ENCODE measurements around the gene USP9Y.

Gene USP9Y

GRCh38 chrY:12841368-12841767 lies 140.3 kb downstream of the USP9Y start:
- no peak for TF ChIP-seq POLR2A (IDR thresholded peaks at IDR 0.05; ENCODE audit: low read depth, low read length)
- FAIRE-seq (no peak), DNase-seq (ENCODE audit: insufficient read length, low spot score) (no peak)

- FAIRE-seq (no peak), DNase-seq (ENCODE audit: insufficient read length, low spot score) (no peak)
- TF ChIP-seq POLR2A (IDR thresholded peaks at IDR 0.05; ENCODE audit: low read depth, low read length) = no peak
These were observed 145.8 kb downstream of the USP9Y start for GRCh38 chrY:12846793-12847192.

DNA sequence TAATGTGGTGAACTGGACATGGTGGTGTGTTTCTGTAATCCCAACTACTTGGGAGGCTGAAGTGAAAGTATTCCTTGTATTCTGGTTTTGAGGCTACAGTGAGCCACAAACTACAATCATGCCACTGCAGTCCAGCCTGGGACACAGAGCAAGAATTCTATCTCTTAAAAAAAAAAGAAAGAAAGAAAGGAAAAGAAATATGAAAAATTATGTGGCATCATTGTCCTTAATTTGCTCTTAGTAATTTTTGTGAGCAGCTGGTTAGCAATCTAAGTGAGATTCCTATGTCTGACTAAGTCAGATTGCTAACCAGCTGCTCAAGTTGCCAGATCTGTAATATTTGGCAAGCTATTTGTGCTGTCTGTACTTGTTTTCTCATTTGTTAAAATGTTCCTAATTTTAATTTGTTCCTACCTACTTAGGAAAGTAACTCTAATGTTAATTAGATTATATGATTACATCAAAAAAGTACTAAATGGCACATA lies 154.8 kb downstream of the USP9Y start:
- TF ChIP-seq POLR2A (IDR thresholded peaks at IDR 0.05; ENCODE audit: low read depth, low read length) = no peak
- DNase-seq (ENCODE audit: insufficient read length, low spot score) (no peak), FAIRE-seq (no peak)

DNA sequence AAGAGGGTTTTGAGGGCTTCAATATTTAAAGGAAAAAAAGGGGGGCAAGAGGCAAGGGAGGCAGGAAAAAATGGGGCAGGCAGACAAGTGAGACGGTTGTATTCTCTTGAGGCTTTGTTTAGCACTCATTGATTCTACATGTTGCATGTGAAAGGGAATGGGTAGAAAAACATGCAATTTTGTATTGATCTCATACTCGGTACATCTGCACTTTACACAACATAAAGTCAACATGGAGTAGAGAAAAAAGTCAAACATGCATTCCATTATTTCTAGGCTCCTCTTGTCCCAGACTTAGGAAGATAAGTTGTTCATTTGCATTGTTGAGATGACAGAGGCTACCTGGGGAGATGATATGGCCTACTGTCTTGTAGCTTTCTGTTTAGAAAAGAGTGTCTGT lies 166.9 kb downstream of the USP9Y start:
- FAIRE-seq = no peak
- no peak for DNase-seq (ENCODE audit: insufficient read length, low spot score)
- no peak for TF ChIP-seq POLR2A (IDR thresholded peaks at IDR 0.05; ENCODE audit: low read depth, low read length)

- FAIRE-seq = no peak
- no peak for TF ChIP-seq POLR2A (IDR thresholded peaks at IDR 0.05; ENCODE audit: low read depth, low read length)
These were observed 195.9 kb downstream of the USP9Y start for GRCh38 chrY:12896973-12897372.

GRCh38 chrY:12898604-12899003 lies 197.6 kb downstream of the USP9Y start:
- TF ChIP-seq POLR2A (IDR thresholded peaks at IDR 0.05; ENCODE audit: low read depth, low read length) = no peak
- no peak for DNase-seq (ENCODE audit: insufficient read length, low spot score)
- FAIRE-seq = no peak

More at GRCh38 chrY:12896973-12897372, 195.9 kb downstream of the USP9Y start:
- DNase-seq (ENCODE audit: insufficient read length, low spot score) = no peak

DNA sequence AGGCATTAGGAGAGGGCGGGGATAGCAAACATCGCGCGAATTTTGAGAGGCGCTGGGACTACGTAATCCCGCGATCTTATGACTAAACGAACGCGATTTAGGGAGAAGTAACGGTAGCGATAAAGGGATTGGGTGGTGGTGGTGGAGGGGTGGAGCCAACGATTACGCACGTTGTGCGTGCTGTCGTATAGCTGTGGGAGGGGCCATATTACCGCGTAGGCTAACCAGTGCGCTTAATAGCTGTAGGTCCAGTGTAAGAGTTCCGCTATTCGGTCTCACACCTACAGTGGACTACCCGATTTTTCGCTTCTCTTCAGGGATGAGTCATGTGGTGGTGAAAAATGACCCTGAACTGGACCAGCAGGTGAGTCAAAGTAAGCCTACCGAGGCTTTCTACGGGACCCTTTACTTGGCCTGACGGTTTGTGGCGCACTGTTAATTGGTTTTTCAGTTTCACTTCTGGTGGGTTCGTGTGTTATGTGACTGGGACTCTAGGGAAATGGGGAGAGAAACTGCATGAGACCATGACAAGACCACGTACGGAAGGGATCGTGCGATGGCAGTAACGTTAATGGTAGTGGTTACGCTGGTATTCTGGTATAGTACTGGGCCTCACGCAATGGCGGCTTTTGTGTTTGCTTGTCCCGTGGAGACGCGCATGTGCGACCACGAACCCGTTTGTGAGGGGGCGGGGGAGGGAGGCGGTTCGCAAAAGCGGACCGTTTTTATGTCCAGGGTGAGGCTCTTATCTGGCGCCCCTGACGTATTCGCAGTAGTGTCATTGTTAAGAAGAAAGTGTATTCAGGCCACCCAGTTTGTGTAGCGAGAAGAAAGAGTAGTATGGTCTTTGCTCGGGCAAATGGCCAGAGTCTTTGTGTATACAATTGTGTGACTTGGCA lies 203.8 kb downstream of the USP9Y start, which contains the start of gene DDX3Y:
DDX3Y (plus strand) TSS at position 251 of the 899 bp plus-strand sequence; CDS start at position 320, 69 bp downstream.
- peak; percentile 30 for DNase-seq (ENCODE audit: insufficient read length, low spot score)
- TF ChIP-seq POLR2A (IDR thresholded peaks at IDR 0.05; ENCODE audit: low read depth, low read length) = peak; percentile 38
- FAIRE-seq = no peak

DNA sequence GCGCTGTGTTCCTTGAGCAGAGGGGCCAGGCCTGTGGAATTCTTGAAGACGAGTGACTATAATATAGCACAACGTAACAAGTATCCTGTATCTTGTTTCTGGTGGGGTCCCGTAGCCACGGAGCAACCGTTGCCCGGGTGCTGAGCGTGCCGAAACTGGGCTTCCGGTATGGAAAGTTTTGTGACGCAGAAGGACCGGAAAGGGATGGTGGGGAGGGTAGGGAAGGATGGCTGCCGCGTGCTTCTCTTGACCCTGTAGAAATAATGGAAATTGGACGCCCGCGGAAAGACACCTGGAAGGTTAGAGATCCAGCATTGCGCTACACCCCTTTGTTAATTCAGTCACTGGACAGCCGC lies 204.5 kb downstream of the USP9Y start:
- no peak for TF ChIP-seq POLR2A (IDR thresholded peaks at IDR 0.05; ENCODE audit: low read depth, low read length)
- FAIRE-seq (no peak), DNase-seq (ENCODE audit: insufficient read length, low spot score) (peak; percentile 12)

DNA sequence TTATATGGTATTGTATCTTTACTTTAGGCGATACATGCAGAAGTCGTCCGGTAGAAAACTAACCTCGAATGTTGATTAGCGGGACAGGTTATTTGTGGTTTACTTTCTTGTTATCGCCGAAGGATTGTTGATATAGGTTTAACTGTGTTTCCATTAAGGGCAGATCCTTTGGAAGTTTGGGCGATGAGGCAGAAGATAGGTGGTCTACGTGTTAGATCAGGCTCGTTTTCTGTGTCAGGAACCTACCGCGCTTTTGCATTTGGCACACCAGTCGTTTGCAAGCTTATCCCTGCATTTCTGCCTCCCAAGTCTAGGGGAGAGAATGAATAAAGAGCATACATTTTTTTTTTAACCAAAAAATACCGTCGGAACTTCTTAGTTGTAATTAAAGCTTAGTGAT lies 204.9 kb downstream of the USP9Y start:
- DNase-seq (ENCODE audit: insufficient read length, low spot score) (no peak), FAIRE-seq (no peak)
- no peak for TF ChIP-seq POLR2A (IDR thresholded peaks at IDR 0.05; ENCODE audit: low read depth, low read length)
